Stimulated activated CD8-positive, alpha-beta memory T cell treated with anti-CD3 and anti-CD28 coated beads, Interleukin-7, amount 100 ng/mL, for 4 hours (primary cell): ENCODE results near the gene COX5A.
"Not testable (repeated sequence)": the region's sequence is repeated elsewhere in the genome, so short reads cannot be mapped to it uniquely, and the experiment has no call there.

Experiments used
- DNase-seq, 2 donors: peaks; one replicate each; pipeline ENCODE4 v3.0.0-alpha.2; 2020; ENCODE audit warnings: low read depth in 2 of 2

Gene COX5A

DNA sequence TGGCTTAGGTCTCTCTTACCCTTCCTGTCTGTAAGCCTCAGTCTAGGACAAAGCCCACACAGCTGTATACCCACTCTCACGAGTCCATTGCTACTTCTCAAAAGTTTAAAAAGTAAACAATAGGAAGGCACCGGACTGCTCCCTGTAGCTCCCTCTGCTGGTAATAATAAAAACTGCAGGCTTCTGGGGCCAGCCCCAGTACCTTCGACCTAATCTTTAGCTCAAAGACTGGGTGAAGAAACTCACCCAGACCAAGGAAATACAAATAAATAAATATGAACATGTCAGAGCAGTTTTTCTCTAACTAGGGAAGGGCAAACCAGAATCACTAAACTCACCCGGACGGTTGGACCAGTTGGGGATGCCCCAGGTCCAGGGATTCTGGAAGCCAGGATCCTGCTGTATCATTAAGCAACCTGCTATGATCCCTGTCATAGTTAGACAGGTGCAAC, 36.2 kb downstream of the COX5A start:
- peak; percentile 28 to 34 for DNase-seq

DNA sequence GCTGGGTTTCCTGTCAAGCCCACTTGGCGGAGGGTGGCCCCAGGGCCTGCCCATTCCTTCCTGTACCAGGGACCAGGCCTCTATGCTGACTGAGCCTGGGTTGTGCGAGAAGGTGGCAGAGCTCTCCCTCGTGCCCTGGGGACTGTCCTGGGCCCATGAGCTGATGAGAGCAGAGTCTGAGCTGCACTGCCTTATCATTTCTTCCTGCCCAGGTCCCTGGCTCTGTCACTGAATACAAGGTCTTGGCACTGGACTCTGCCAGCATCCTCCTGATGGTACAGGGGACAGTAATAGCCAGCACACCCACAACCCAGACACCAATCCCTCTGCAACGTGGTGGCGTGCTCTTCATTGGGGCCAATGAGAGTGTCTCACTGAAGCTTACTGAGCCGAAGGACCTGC, 40.6 kb downstream of the COX5A start:
- DNase-seq, result no peak

DNA sequence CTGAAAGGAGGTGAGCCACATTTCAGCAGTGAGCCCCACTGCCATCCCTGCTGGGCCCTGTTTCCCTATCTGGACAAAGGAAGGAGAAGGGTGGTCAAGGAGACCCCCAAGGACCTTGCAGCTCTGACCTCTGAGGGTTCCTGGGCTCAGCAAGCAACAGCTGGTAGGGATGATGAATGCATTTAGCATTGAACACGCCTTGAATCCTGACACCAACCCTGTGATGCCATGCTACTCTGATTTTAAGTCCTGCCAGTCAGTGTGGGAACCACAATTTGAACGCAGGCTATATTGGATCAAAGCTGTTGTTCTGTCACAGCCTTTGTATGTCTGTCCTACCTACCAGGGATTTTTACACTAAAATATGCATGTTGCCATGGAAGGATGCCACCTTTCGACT, 41.6 kb downstream of the COX5A start:
- DNase-seq, result no peak

DNA sequence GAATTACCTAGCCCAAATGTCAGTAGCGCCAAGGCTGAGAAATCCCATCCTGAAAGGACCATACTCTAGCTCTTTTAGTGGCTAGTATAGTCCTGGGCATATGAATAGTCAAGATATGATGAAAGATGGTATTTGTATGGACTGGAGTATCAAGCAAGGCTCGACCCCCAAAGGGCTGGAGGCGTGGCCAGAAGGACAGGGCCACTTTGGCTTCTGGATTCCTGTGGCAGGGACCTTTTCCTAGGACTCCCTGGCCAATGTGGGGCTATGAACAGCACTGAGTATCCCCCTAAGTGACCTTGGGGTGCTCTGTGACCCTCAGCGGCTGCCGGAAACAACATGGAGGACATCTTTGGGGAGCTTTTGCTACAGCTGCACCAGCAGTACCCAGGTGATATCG, 42.0 kb downstream of the COX5A start:
- no peak for DNase-seq

DNA sequence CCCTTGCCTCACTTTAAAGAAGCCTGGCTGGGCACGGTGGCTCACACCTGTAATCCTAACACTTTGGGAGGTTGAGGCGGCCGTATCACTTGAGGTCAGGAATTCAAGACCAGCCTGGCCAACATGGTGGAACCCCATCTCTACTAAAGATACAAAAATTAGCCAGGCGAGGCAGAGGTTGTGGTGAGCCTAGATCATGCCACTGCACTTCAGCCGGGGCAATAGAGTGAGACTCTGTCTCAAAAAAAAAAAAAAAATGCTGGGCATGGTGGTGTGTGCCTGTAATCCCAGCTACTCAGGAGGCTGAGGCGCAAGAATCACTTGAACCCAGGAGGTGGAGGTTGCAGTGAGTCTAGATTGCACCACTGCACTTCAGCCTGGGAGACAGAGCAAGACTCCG, 43.5 kb downstream of the COX5A start:
- DNase-seq, result not testable (repeated sequence)

DNA sequence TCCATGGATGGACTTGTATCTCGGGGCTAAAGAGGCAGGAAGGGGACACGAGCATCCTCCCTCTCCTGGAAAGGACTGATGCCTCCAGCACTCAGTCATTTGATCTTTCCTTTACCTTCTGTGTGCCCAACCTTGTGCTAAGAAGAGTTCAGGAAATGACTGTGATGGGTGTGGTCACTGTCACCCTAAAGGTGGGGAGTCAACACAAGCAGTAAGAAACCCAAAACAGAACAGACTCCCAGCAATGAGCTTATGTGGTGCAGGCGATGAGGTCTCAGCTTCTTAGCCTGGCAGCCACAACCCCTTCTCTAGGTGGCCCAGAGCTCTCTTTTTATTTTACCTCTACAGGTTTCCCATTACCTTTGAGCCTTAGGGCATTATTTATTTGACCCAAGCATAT, 44.2 kb downstream of the COX5A start:
- DNase-seq, result no peak

DNA sequence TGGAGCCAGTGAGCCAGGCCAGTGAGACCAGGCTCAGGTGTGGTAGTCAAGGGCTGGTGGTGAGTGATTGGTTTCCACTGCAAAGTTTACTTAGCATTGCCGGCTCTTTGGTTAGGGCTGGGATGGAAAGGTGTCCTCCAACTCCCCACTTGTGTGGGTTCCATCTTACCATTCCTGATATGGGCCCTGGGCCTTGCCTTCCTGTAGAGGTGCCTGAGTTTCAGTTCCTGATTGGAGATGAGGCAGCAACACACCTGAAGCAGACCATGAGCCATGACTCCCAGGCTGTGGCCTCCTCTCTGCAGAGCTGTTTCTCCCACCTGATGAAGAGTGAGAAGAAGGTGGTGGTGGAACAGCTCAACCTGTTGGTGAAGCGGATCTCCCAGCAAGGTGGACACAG, 44.9 kb downstream of the COX5A start:
- DNase-seq, result no peak

DNA sequence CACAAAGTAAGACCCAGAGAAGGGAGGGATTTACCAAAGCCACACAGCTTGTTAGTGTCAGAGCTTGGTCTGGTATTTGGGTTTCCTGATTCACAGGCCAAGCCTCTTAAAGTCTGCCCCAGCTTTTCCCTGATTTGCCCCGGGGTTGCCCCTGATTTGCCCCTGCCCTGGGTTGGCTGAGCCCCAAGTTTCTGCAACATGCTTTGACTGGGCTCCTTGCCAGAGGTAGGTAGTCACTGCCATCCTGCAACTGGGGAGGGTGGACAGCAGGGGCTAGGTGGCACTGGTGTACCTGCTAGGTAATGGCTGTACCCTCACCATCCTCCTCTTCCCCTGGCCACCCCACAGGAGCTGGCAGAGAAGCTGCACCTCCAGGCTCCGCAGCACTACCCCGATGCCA, 45.6 kb downstream of the COX5A start:
- DNase-seq, result no peak

DNA sequence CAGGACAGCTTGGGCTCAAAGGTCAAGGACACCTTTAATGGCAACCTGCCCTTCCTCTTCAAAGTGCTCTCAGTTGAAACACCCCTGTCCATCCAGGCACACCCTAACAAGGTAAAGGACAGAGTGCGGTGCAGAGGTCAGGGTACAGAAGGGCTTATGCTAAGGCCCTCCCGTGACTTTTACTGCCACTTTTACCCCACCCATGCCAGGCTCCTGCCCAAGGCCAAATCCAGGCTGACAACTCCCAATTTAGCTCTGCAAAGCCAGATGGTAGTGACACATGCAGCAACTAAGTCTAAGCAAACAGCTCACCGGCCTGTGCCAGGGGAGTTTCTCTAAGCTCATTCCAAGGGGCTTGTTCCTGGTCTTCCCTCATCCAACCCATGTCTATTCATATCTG, 46.4 kb downstream of the COX5A start:
- no peak for DNase-seq

DNA sequence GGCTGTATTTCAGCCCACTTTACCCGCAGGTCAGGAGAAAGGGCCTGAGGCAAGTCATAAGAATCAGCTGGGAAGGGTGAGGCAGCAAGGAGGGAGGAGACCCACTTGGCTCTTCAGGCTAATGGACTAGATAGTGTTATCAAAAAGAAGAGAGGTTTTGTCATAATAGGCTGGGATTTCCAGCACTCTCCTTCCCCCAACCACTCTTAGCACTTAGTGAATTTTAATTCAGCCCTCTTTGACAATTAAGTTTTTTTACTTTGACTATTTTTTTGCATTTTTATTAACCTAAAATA, 47.3 kb downstream of the COX5A start:
- no peak for DNase-seq

DNA sequence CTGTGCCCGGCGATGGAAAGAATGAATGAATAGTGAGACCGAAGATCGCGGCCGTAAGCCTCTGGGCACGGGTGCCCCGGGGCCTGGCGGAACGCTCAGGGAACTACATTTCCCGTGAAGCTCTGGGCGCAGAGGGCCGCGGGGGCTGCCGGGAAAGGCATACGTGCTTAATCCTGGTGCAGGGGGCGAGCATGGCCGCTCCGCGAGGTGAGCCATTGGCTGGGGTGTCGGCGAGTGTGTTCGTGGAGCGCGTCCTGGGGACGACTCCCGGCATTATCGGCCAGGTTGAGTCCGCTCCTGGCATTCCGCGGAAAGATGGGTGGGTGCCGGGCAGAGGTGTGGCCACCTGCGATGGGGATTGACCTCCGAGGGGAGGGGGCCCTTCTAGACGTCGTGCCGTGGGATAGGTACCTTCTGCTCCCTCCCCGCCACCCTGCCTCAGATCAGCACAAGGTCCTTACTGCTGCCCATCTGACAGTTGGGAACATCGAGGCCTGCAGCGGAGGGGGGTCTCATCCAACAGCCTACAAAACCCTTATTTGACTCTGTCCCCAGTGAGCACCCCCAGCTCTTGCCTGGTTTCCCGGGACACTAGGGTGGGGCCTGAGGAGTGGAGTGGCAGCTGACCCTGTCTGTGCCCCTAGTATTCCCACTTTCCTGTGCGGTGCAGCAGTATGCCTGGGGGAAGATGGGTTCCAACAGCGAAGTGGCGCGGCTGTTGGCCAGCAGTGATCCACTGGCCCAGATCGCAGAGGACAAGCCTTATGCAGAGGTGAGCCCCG, 47.8 kb downstream of the COX5A start, which contains the start of gene MPI:
MPI (plus strand) TSS at position 160 of the 782 bp plus-strand sequence; CDS start at position 192, 32 bp downstream.
- DNase-seq, result peak; percentile 76 to 79

DNA sequence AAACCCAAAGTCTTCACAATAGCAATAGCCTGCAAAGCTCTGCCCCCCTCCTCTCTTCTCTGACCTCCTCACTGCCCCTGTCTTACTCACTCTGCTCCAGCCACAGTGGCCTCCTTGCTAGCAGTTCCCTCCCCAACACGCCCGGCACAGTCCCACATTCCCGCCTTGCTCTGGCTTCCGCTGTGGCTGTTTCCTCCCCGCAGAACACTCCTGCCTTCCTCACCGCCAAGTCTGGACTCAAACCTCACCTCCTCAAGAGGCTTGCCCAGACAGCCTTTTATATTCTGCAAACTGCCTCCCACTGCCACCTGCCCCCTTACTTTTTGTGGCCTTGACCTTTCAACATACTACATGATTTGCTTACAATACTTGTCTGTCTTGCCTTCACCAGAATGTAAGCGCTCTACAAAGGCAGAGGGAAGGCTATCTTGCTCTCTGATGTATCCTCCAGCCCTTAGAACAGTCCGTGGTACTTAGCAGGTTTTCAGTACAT, 48.4 kb downstream of the COX5A start:
- no peak for DNase-seq

DNA sequence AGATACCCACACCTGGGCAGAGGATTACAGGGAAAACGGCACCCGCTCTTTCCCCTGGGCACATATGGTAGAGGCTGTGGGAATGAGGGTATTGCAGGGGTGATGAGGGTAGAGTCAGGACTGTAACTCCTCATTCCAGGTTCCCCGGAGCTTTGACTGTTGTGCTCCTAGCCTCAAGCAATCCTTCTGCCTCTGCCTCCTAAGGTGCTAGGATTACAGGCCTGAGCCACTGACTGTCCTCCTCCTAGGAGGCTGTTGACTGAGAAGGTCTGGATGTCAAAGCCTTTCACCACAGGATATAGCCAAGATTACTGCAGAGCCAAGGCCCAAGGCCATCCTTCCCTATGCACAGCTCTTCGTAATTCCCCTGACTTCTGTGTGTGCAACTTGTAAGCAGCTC, 49.2 kb downstream of the COX5A start:
- no peak for DNase-seq

DNA sequence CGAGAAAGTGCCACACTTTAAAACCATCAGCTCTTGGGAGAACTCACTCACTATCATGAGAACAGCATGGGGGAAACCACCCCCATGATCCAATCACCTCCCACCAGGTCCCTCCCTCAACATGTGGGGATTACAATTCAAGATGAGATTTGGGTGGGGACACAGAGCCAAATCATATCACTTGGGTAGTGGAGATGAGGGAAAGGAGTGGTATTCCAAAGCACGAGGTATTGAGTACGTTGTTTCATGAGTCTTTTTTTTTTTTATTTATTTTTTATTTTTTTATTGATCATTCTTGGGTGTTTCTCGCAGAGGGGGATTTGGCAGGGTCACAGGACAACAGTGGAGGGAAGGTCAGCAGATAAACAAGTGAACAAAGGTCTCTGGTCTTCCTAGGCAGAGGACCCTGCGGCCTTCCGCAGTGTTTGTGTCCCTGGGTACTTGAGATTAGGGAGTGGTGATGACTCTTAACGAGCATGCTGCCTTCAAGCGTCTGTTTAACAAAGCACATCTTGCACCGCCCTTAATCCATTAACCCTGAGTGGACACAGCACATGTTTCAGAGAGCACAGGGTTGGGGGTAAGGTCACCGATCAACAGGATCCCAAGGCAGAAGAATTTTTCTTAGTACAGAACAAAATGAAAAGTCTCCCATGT, 50.2 kb downstream of the COX5A start:
- not testable (repeated sequence) for DNase-seq

DNA sequence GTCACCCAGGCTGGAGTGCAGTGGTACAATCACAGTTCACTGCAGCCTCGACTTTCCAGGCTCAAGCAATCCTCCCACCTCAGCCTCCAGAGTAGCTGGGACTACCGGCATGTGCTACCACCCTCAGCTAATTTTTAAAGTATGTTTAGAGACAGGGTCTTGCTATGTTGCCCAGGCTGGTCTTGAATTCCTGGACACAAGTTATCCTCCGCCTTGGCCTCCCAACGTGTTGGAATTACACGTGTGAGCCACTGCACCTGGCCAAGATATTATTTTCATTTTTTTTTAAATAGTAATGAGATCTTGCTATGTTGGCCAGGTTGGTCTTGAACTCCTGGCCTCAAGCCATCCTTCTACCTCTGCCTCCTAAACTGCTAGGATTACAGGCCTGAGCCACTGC, 52.4 kb downstream of the COX5A start:
- DNase-seq, result no peak

DNA sequence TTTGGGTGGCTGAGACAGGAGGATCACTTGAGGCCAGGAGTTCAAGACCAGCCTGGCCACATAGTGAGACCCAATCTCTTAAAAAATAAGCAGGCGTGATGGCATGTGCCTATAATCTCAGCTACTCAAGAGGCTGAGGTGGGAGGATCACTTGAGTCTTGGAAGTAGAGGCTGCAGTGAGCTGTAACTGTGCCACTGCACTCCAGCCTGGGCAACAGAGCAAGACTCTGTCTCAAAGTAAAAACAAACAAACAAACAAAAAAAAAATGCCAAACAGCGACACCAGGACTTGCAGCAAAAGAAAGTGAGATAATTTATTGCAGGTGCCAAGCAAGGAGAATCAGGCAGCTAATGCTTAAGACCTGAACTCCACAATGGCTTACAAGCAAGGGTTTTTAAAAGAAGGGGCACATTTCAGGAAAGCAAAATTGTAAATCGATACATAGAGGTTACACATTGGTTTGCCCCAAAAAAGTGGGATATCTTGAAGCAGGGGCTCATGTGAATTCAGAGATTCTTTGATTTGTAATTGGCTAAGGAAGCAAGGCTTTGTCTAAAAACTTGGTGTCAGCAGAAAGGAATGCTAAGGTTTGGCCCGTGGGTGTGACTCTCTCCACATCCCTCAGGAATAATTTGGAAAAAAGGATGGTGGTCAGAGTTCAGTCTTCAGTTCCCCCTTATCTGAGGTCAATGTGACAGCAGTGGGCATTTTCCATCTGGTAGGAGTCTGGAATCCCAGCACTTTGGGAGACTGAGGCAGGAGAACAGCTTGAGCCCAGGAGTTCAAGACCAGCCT, 53.2 kb downstream of the COX5A start:
- DNase-seq, result no peak

DNA sequence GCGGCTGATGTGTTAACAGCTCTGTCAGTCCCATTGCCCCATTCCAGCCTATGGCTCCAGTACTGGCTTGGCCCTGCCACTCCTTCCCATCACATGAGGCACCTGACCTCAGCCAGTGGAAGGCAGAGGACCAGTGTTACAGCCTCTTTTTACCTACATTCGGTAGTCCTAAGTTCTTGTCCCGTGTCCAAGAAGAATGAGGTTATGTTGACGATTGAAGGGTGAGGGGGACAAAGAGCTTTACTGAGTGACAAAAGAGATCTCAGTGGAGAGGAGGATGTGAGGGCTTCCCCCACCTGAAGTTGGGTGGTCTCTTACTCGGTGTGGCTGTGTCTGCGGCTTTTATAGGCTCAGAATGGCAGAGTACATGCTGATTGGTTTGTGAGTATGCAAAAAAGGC, 55.3 kb downstream of the COX5A start:
- no peak for DNase-seq

DNA sequence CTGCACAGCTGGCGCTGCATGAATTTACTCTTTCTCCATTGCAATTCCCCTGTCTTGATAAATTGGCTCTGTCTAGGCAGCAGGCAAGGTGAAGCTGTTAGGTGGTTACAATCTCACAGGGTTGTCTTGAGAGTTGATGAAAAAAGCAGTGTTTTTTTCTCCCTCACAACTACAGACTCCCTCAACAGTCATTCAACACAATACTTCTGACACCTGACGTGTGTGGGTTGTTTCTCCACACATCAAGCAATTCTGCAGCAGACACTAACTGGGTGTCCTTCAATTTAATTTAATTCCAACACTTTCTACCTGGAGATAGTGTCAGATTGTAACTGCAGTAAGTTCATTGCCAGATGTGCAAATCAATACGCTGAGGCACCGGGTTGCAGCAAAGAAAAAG, 59.6 kb downstream of the COX5A start:
- no peak for DNase-seq

DNA sequence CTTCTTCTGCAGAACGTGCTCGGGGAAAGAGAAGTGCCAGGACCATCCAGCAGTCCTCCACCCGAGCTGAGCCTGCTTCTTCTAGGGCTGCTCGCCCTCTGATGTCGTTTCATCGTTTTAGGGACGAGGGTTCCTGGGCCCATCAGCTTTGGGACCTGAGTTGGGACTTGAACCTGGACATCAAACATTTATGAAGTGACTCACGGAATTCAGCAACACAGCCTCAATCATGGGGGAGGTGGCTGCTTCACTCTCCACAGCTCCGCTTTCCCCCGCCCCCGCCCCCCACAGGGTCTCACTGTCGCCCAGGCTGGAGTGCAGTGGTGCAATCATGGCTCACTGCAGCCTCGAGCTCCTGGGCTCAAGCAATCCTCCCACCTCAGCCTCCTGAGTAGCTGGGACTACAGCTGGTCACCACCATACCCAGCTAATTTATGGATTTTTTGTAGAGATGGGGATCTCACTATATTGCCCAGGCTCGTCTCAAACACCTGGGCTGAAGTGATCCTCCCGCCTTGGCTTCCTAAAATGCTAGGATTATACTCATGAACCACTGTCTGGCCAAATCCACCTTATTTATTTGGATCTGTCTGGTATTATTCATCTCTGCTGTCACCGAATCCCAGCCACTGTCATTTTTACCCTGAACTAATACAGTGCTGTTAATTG, 64.0 kb downstream of the COX5A start:
- no peak for DNase-seq

DNA sequence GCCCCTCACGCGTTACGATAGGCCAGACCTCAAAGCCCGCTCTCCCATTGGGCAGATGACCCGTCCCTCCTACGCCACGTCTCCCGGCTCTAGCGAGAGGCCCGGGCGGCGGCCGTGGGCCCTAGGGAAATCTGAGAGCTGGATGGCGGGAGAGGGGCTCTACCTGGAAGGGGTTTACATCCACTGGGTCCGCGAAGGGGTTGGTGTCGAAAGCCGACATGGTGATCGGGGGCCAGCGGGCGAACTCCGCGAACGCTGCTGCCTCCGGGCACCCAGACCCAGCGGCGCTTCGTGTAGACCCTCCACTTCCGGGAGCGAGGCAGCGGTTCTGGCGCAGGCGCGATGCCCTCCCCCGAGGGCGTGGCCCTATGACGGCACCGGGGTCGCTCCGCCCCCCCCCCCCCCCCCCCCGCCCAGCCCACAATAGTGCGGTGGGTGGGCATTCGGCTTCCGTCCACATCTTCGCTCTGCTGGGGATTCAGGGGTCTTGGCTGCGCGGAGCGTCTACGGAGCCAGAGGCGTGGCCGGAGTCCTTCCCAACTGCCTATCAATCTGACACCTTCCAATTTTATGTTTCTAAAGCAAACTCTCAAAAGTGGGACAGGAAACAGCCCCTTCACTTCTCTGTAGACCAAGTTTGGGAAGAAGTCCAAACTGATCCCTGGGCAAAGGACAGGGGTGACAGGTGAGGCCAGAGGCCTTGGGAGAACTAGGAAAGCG, 64.7 kb downstream of the COX5A start, which contains the start of gene SCAMP2:
SCAMP2 (minus strand) TSS at position 330 of the 720 bp plus-strand sequence; CDS start at position 220, 110 bp downstream.
- DNase-seq, result peak; percentile 83 to 88

DNA sequence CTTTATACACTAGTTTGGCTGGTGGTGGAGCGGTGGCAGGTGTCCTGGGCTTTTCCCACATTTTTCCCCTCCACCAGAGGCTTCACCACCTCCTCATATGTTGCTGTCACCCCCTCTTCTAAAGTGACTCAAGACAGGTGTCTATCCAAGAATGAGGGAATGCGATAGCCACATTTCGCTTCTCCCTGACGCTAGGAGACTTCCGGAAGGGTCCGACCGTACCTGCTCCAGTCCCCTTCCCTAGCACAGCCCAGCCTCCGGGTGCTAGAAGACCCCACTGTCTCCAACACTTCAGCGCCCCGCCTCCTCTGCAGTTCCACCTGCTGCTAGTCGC, 65.2 kb downstream of the COX5A start:
- no peak for DNase-seq
